Measurements from ENCODE around the gene ZNF311.
A peak's percentile ranks its signal among the peaks of the same experiment; 100 is the strongest.

DNA sequence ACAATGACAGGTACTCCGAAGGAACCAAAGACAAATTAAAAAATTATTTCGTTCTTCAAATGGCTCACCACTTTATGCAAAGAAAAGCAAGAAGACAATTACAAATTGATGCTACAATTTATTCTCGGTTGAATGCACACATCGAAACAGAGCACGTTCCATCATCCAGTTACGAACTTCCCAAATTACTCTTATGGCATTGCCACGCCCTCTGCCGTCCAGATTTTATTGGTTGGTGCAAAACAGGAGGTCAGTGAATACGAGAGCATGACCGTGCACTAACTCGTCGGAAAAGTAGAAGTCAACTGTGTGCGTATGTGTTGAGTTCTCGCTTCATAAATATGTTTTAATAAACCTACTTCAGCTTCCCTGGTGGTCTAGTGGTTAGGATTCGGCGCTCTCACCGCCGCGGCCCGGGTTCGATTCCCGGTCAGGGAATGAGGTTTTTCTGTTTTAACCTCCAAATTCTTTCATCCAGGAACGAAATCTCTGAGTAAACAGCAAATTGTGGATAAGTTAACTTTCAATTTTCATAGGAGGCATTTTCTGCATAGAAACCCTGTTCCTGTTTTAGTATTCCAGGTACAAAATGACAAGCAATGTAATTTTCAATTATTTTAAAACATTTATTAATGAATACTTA lies 23.2 kb downstream of the ZNF311 start:
- 0 out of 2 replicates have a peak, but pooled peaks have one; percentile 7 for TF ChIP-seq CTCF (conservative IDR thresholded peaks at IDR 0.05; ENCODE audit: low read length)
- no peak for TF ChIP-seq EZH2phosphoT487 (IDR thresholded peaks at IDR 0.05; ENCODE audit: borderline replicate concordance)
